ENCODE results near the gene GPATCH3.
"Not testable (repeated sequence)": the region's sequence is repeated elsewhere in the genome, so short reads cannot be mapped to it uniquely, and the experiment has no call there.

GPATCH3 gene

GRCh38 chr1:26913389-26913753 lies 13.1 kb upstream of the GPATCH3 start:
- DNase-seq, result no peak

GRCh38 chr1:26912147-26912490 lies 11.9 kb upstream of the GPATCH3 start:
- no peak for DNase-seq

DNA sequence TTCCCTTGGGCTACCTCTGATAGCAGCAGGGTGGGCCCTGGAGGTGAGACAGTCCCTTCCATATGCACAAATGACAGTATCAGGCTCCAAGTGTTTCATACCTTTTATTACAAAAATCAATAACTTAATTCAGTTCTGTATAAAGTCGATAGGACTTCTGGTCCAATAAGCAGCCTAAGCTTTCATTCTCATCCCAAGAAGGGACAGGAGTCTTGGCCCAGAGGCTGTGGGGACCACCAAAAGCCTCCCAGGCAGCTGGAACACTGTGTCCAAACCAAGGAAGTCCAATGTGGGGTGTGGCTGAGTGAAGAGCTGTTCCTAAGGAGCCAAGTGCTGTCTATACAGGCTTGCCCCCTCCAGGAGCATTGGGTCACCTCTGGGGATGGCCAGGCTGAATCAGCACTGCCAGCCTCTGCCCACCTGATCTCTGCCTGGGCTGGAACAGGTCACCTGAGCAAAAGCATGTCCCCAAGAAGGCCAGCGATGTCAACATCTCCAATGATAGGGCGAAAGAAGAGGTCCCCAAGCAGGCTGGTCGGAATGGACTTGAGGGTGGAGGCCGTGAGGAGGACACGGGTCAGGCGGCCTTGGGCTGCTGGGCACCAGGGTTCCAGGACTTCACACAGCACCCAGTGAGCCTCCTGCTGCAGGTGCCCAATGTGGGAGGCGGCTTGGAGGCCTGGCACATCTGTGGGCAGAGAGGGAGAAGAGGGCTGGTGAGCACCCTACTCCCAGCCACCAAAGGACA lies 11.3 kb upstream of the GPATCH3 start:
- no peak for DNase-seq

DNA sequence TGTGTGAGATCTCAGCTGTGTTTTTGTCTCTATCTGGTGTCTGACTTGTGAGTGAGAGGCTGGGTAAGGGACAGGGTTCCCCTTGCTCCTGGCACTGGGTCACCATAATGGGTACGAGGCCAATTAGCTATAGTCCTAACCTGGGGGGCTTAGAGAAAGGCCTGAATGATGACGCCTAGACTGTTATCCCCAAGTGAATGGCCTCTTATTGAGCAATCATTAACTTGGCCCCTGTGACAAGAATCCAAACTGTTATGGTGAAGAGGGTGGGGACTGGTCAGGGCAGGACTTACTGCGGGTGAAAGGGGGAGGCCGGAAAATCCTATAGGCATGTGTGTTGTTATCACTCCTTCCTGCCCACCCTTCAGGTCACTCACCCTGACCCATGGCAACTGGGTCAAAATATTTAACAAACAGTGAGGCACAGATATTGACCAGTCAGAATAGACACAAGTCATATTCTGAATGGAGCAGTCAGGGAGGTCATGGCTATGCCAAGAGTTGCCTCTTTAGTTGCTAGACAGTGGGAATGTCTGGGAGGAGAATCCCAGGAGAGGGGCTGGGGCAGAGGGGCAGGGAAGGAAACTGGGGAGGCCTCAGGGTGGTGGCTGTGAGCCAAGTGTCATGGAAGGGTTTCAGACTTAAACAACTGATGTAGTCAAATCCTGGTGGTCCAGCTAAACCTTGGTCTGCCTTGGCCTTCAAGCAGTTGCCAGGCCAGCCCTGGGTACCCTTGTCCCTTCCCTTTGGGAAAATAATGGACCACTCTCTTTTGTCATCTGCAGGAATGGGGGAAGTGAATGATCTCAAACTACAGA lies 10.3 kb upstream of the GPATCH3 start:
- no peak for DNase-seq

- no peak for DNase-seq
Observed at GRCh38 chr1:26909951-26910342, 9.7 kb upstream of the GPATCH3 start.

DNA sequence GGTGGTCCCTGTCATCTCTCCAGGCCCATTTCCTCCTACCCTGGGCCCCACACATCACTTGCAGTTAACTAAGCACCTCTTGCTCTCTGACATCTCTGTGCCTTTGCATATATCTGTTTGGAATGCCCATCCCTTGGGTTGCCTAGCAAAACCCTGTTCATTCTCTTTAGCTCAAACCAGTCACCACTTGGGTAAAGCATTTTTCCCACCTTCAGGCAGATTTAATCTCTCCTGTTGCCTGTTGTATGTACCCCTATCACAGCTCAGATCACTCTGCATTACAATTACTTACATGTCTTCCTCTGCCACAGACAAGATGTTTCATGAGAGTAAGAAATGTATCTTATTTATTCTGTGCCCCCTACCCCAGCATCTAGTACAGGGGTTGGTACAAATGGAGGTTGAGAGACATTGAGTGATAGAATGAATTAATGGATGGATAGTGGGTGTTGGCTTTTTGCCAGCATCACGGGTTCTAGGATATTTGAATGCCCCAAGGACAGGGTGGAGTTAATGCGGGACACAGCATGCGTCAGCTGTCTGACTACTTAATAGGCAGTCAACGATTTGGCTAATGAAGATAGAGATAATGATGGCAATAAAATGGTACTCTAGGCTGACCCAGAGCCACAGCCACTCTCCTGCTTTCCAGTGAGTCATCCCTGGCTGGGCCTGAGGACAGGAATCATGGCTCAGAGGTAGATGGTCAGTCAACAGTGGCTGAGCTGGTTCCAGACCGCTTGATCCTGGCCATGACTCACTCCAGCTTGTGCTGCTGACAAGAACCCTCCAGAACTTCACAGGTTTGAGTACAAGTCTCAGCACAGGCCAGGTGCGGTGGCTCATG lies 7.0 kb upstream of the GPATCH3 start:
- DNase-seq, result no peak

DNA sequence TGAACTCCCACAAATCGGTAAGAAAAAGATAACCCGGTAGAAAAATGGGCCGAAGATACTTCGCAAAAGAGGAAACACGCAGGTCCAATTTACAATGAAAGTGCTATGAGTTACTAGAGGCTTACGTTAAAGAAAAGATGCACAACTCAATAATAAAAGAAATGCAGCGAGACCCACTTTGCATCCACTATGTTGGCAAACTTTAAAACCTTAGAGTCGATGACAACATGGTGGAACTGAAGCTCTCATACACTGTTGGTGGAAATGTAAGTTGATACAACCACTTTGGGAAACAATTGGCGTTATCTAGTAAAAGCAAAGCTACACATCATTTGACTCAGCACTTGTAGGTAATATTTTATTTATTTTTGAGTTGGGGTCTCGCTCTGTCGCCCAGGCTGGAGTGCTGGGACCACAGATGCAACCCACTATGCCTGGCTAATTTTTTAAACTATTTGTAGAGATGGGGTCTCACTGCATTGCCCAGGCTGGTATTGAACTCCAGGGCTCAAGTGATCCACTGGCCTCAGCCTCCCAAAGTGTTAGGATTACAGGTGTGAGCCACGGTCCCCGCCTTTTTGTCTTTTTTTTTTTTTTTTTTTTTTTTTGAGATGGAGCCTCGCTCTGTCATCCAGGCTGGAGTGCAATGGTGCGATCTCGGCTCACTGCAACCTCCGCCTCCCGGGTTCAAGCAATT lies 696 bp upstream of the GPATCH3 start:
- DNase-seq, result no peak

DNA sequence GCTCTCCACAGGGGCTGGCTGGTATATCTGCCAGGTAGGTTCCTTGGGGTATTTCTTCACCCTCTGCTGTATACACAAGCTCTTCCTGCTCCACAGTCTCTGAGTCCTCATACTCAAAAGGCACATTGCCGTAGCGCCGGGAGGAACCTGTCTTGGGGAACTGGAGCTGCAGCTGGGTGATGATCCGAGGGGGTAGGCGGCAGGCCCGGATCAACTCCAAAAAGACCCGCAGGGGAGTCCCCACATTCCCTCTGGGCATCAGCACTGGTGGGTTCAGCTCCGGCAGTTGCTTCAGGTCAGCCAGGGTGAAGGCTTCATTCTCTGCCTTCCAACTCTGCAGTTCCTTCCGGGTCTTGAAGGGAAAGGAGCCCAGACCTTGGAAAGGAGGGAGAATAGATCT lies 2.9 kb downstream of the GPATCH3 start:
- DNase-seq, result no peak

DNA sequence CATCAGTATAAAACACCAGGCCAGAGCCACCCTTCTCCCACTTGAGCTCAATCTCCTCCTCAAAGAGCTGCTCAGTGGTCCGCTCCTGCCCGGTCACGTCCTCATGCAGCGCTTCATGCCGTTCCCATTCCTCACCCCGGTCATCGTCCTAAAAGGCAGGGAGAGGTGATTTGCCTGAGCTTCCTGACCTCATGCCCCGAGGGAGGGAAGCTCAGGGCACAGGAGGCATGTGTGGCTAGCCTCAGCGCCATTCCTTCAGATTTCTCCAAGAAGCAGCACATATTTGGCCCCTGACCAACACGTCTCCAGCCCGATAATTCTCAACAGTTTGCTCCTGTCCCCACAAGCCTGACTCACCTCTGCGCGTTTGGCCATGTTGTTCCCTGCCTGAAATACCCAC lies 6.0 kb downstream of the GPATCH3 start:
- no peak for DNase-seq

- no peak for DNase-seq
Observed at GRCh38 chr1:26890467-26890796, 9.8 kb downstream of the GPATCH3 start.

GRCh38 chr1:26889551-26890466 lies 10.5 kb downstream of the GPATCH3 start, which contains the start of gene GPN2:
Gene GPN2, minus strand, starts transcription at chr1:26890283. Its CDS starts 187 bp downstream, at chr1:26890096.
- DNase-seq, result peak; percentile 87

DNA sequence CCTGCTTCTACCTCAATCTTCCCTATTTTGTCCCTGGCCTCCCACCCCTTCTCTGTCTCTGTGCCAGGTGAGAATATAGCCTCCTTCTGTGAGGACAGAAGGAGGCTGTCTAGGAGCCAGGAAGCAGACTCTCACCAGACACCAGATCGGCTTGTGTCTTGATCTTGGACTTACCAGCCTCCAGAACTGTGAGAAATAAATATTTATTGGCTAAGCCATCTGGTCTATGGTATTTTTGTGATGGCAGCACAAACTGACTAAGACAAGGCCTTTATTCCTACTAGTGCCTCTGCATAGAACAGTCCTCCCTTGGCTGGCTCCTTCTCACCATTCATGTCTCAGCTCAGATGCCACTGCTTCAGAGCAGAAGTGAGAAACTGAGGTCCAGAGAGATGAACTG lies 12.0 kb downstream of the GPATCH3 start:
- no peak for DNase-seq

DNA sequence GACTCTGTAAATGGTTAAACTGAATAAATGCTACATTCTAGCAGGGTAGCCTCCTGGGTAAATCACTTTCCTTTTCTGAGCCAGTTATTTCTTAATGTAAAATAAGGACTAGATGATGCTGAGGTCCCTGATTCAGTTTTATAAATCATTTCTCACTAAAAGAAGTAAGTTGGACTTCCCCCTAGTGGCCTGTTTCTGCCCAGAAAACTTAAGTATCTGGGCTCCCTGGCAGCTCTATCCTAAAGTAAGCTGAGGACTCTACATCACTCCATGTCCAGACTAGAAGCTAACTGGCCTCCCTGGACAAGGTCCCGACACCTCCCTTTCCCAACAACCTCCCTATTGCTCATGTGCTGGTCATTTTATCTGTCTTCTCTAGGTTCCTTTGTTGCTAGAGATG lies 13.1 kb downstream of the GPATCH3 start:
- DNase-seq, result no peak

DNA sequence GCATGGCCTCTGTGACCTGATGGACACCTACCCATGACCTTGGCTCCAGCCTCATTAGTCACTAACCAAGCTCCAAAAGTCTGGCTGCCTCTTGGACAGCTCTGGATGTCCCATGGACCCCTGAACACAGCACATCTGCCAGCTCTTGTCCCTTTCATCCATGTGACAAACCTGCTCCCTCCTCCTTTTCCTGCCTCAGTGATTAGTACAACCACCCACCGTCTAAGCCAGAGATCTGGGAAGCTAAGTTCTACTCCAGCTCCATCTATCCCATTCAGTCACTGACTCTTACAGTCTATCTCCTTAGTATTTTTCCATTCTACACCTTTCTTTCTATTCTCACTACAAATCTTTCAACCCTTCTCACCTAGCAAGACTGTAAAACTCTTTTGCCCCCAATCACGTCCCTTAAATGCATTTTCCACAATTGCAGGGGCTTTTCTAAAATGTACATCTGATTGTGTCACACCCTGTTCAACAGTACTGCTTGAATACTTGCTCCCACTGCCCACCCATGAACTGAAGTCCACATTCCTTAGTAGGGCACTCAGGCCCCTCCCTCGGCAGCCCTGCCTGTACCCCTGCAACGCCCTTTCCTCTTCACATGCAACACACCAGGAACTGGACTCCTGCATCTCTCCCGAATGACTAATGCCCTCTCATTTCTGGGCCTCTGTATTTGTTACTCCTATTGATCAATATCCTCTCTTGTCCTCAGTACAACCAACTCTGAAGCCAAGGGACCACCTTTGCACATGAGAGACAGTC lies 17.4 kb downstream of the GPATCH3 start:
- DNase-seq, result no peak

GRCh38 chr1:26881611-26882010 lies 18.7 kb downstream of the GPATCH3 start:
- not testable (repeated sequence) for DNase-seq

DNA sequence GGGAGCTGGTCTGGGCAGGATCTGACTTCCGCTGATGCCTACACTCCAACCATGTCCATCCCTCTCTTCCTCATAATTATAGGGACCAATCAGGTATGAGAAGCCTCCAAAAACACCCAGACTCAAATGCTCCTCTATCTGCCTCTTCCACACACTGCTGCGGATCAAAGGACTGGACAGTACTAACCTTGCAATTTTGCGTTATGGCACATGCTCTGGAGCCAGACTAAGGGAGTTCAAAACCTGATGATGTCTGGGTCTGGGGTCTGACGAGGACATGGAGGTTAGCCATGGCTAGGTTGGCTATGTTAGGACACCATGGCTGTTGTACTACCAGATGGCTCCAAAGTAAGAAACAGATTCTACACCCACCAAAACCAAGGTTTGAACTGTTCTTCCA lies 20.5 kb downstream of the GPATCH3 start:
- DNase-seq, result no peak

GRCh38 chr1:26877326-26877725 lies 22.9 kb downstream of the GPATCH3 start:
- DNase-seq, result no peak

DNA sequence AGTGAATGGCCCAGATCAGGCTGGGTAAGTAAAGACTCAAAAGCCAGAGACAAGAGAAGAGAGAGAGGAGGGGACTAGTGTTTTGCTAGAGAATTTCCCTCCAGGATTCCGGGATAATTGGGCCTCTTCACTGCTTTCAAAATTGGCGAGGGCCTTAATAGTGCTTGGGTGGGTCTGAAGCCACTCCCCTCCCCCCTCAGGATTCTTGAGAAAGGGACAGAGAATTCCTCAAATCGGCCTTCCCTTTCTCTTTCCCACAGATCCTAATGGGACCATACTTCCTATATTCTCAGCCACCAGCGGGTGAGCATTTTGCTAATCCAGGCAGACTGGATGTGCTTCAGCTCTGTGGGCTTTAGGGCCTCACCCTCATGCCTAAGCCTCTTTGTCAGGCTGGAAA lies 25.4 kb downstream of the GPATCH3 start:
- DNase-seq, result no peak

- not testable (repeated sequence) for DNase-seq
Observed at GRCh38 chr1:26873097-26873496, 27.2 kb downstream of the GPATCH3 start.

DNA sequence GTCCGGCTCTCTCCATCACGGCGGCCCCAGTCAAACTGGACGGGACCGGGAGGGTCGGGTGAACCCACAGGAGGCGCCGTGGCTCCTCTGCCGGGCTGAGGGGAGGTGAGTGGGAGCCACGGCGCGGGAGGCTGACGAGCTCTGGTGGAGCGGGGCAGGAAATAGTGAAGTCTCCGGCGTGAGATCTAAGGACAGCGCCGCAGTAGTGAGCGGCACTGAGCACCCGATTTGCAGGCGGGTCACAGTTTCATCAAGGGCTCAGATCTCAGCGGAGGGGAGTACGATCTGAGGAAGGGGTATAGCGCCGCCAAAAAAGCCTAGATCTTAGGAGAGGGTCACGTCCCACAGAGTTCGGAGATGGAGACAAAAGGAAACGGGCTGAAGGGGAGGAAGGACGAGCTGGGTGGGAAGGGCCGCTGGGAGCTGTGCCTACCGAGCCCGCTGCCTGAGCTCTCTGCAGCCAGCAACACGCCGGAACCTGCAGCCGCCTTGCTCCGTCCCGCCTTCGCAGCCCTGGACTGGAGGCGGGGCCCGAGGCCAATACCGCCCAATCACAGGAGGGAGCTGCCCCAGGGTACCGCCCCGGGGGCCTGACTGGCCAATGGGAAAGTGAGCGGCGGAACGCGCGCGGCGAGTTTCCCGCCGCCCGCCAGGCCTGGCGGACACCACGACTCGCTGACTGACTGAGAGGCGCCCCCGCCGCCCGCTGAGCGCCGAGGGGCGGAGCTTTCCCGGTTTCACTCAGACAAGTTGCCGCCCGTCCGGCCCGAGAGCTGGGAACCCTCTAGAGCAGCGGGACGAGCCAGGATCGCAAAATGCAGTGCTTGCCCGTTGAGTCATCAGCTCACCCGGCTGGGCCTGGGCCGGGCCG lies 35.4 kb downstream of the GPATCH3 start:
- peak; percentile 96 for DNase-seq

All from activated CD8-positive, alpha-beta memory T cell treated with anti-CD3 and anti-CD28 coated beads, Interleukin-2, amount 50 U/mL, for 48 hours (primary cell).